ENCODE measurements around the gene PPT1. TPM values are rescaled to one million over a fixed set of nuclear protein-coding genes. Genes with fewer than 3 reads are reported as not detected.

PPT1 gene
- polyA plus RNA-seq (58.1 and 64.6 TPM in 2 replicates), polyA minus RNA-seq (47.2 and 49.2 TPM in 2 replicates)

DNA sequence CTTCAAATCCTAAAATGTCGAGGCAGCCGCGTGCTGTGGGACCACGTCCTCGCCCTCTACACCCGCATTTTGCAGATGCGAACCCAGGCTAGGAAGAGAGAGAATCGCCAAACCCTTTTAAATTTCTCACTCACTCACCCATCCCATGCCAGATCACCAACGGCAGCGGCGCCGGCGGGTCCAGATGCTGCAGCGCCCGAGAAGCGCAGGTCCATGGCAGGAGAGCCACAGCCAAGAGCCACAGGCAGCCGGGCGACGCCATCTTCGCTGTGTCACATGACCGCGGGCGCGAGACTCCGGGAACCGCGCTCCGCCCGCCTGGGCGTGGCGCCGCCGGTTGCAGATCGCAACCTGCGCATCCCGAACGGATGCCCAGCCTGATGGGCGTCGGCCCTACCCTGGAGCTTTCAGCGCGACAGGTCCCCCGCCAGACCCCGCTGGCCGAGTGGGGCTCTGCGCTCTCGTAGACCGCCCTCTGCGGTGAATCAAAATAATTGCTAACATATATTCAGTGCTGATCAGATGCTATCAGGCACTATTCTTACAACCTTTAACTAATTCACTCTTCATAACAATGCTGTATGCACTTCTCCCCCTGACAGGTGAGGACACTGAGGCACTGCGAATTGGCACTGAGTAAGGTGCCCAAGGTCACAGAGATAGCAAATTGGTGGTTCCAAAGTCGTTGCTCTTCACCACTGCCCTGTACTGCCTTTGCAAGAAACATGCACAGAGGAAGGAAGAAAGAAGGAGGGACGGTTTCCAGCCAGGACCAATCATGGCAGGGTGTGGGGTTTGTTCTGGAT is at the start of gene PPT1:
Gene PPT1 (minus strand): TSS at position 276 of the 806 bp plus-strand sequence. CDS start 14 bp downstream, at position 262.
- Histone ChIP-seq H2AFZ (ENCODE audit: low read depth, low read length) (peak within 1 kb of the TSS; percentile 99), H3K4me3 (ENCODE audit: low read length) (peak within 1 kb of the TSS; percentile 78), H3F3A (ENCODE audit: insufficient read depth, low read length, poor library complexity, severe bottlenecking) (no peaks in the 10 kb centered on the region), H3K9me2 (ENCODE audit: insufficient read depth, low read length) (no peaks in the 10 kb centered on the region), H3K9ac (ENCODE audit: low read length) (peak within 1 kb of the TSS; percentile 76), H3K4me2 (ENCODE audit: low read length) (peak within 1 kb of the TSS; percentile 98), H3K27me3 (ENCODE audit: insufficient read depth, low read depth, low read length) (no peaks in the 10 kb centered on the region), H3K36me3 (ENCODE audit: insufficient read depth, low read length) (no peaks in the 10 kb centered on the region), H3K9me3 (ENCODE audit: low read length) (no peaks in the 10 kb centered on the region), H4K20me1 (ENCODE audit: insufficient read depth) (no peaks in the 10 kb centered on the region), H3K27ac (ENCODE audit: low read length) (peak within 1 kb of the TSS; percentile 80), H3K79me2 (replicated peaks; ENCODE audit: insufficient read depth, low read length) (peaks cover 10% of the 10 kb centered on the region)
- TF ChIP-seq MXI1 (conservative IDR thresholded peaks at IDR 0.05; ENCODE audit: poor library complexity, severe bottlenecking) (peak; percentile 94), EZH2 (IDR thresholded peaks at IDR 0.05; ENCODE audit: borderline replicate concordance, insufficient read depth, low read length, poor library complexity, severe bottlenecking) (no peak), SMC3 (conservative IDR thresholded peaks at IDR 0.05; ENCODE audit: poor library complexity) (peak; percentile 35), POLR2AphosphoS5 (IDR thresholded peaks at IDR 0.05) (peak; percentile 86), EP300 (conservative IDR thresholded peaks at IDR 0.05; ENCODE audit: poor library complexity, severe bottlenecking) (peak; percentile 54), TAF1 (IDR thresholded peaks at IDR 0.05; ENCODE audit: low read depth) (peak; percentile 95), RAD21 (conservative IDR thresholded peaks at IDR 0.05) (peak; percentile 32)
- TF ChIP-seq, protein P1, sequence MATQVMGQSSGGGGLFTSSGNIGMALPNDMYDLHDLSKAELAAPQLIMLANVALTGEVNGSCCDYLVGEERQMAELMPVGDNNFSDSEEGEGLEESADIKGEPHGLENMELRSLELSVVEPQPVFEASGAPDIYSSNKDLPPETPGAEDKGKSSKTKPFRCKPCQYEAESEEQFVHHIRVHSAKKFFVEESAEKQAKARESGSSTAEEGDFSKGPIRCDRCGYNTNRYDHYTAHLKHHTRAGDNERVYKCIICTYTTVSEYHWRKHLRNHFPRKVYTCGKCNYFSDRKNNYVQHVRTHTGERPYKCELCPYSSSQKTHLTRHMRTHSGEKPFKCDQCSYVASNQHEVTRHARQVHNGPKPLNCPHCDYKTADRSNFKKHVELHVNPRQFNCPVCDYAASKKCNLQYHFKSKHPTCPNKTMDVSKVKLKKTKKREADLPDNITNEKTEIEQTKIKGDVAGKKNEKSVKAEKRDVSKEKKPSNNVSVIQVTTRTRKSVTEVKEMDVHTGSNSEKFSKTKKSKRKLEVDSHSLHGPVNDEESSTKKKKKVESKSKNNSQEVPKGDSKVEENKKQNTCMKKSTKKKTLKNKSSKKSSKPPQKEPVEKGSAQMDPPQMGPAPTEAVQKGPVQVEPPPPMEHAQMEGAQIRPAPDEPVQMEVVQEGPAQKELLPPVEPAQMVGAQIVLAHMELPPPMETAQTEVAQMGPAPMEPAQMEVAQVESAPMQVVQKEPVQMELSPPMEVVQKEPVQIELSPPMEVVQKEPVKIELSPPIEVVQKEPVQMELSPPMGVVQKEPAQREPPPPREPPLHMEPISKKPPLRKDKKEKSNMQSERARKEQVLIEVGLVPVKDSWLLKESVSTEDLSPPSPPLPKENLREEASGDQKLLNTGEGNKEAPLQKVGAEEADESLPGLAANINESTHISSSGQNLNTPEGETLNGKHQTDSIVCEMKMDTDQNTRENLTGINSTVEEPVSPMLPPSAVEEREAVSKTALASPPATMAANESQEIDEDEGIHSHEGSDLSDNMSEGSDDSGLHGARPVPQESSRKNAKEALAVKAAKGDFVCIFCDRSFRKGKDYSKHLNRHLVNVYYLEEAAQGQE (IDR thresholded peaks at IDR 0.05; ENCODE audit: borderline replicate concordance): peak; percentile 86
- TF ChIP-seq, protein P2, sequence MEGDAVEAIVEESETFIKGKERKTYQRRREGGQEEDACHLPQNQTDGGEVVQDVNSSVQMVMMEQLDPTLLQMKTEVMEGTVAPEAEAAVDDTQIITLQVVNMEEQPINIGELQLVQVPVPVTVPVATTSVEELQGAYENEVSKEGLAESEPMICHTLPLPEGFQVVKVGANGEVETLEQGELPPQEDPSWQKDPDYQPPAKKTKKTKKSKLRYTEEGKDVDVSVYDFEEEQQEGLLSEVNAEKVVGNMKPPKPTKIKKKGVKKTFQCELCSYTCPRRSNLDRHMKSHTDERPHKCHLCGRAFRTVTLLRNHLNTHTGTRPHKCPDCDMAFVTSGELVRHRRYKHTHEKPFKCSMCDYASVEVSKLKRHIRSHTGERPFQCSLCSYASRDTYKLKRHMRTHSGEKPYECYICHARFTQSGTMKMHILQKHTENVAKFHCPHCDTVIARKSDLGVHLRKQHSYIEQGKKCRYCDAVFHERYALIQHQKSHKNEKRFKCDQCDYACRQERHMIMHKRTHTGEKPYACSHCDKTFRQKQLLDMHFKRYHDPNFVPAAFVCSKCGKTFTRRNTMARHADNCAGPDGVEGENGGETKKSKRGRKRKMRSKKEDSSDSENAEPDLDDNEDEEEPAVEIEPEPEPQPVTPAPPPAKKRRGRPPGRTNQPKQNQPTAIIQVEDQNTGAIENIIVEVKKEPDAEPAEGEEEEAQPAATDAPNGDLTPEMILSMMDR (IDR thresholded peaks at IDR 0.05; ENCODE audit: poor library complexity, severe bottlenecking): peak; percentile 63

DNA sequence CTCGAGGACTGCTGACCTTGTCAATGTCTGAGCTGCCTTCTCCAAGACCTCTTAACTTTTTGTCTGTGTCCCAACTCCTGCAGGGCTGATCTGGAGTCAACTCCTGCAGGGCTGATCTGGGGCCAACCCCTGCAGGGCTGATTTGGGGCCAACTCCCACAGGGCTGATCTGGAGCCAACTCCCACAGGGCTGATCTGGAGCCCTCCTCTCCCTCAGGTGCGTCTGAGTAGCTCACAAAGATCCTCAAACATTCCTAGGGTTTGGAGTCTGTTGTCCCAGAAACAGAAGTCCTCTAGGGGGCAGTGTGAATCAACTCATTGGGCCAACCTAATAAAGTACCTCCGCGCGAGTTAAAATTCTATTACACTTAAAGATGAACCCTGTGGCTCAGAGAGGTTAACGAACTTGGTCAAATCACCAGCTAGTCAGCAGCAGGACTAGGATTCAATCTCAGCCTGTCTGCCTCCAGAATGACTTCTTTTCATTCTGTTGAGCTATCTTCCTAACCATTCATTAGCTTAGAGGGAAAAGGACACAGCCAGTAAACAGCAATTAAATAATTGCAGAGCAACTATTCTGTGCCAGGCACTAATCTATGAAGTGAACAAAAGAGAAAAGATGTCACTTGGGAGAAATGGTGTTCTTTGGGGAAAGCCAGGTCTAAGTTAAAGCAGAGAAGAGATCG is 47.0 kb upstream of the PPT1 start:
- Histone ChIP-seq H3K4me3 (ENCODE audit: low read length) (no peak overlapping the region), H3K27me3 (ENCODE audit: insufficient read depth, low read depth, low read length) (peaks cover 15% of the 10 kb centered on the region), H3K9me2 (ENCODE audit: insufficient read depth, low read length) (no peaks in the 10 kb centered on the region), H3K9ac (ENCODE audit: low read length) (no peak overlapping the region), H3K79me2 (replicated peaks; ENCODE audit: insufficient read depth, low read length) (no peaks in the 10 kb centered on the region), H2AFZ (ENCODE audit: low read depth, low read length) (no peak overlapping the region), H3F3A (ENCODE audit: insufficient read depth, low read length, poor library complexity, severe bottlenecking) (no peaks in the 10 kb centered on the region), H3K9me3 (ENCODE audit: low read length) (no peaks in the 10 kb centered on the region), H3K4me2 (ENCODE audit: low read length) (no peak overlapping the region), H3K36me3 (ENCODE audit: insufficient read depth, low read length) (no peaks in the 10 kb centered on the region), H4K20me1 (ENCODE audit: insufficient read depth) (no peaks in the 10 kb centered on the region), H3K27ac (ENCODE audit: low read length) (no peak overlapping the region)
- TF ChIP-seq TAF1 (IDR thresholded peaks at IDR 0.05; ENCODE audit: low read depth) (no peak), EZH2 (IDR thresholded peaks at IDR 0.05; ENCODE audit: borderline replicate concordance, insufficient read depth, low read length, poor library complexity, severe bottlenecking) (no peak), POLR2AphosphoS5 (IDR thresholded peaks at IDR 0.05) (no peak), MXI1 (conservative IDR thresholded peaks at IDR 0.05; ENCODE audit: poor library complexity, severe bottlenecking) (no peak), SMC3 (conservative IDR thresholded peaks at IDR 0.05; ENCODE audit: poor library complexity) (peak; percentile 69), RAD21 (conservative IDR thresholded peaks at IDR 0.05) (peak; percentile 74)
- TF ChIP-seq, protein P1 (IDR thresholded peaks at IDR 0.05; ENCODE audit: borderline replicate concordance): no peak
- TF ChIP-seq, protein P2 (IDR thresholded peaks at IDR 0.05; ENCODE audit: poor library complexity, severe bottlenecking): peak; percentile 73
